ENCODE results near the gene RERE. TPM values are rescaled to one million over a fixed set of nuclear protein-coding genes. Genes with fewer than 3 reads are reported as not detected.

The RERE gene
- total RNA-seq, 1 experiment from 2014 or later = 217 TPM

DNA sequence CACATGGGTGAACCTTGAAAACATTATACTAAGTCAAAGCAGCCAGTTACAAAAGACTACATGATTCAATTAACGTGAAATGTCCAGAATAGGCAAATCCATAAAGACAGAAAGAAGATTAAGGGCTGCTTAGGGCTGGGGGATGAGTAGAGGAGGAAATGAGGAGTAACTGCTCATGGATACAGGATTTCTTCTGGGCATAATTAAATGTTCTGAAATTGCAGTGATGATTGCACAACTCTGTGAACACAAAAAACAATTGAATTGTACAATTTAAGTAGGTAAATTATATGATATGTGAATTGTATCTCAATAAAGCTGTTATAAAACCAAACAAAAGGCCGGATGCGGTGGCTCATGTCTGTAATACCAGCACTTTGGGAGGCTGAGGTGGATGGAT lies 52.2 kb downstream of the RERE start:
- Histone ChIP-seq H3K27me3 (ENCODE audit: control insufficient read depth, insufficient read depth, low read length) (no peaks in the 10 kb centered on the region), H3K36me3 (ENCODE audit: control insufficient read depth, insufficient read depth, low read length) (no peaks in the 10 kb centered on the region), H3K27ac (ENCODE audit: low read length) (no peak overlapping the region), H3K4me3 (ENCODE audit: low read depth in 2 of 2, low read length in 2 of 2) (no peak overlapping the region), H3K4me1 (ENCODE audit: control insufficient read depth, insufficient read depth, low read length) (peaks cover 5% of the 10 kb centered on the region; the same call in 1 of the 2 replicates), H3K9me3 (ENCODE audit: control insufficient read depth, insufficient read depth, low read depth, low read length) (no peaks in the 10 kb centered on the region)
- no TSS peak for BruUV-seq (replicated peaks)
- no peak for DNase-seq (ENCODE audit: low read depth, low spot score)
- POLR2A ChIA-PET = interaction anchor here (0.6 kb wide), 1 partner anchor 112 kb away, joined by 12 read pairs; no protein-coding TSS in a partner anchor
- ATAC-seq = no peak
- CTCF ChIA-PET = no interaction called here
- in situ Hi-C loops (cut with HindIII; ENCODE audit: low pct_unique_long_range_greater_than_20kb, low sequenced_read_pairs) (no loop called here), intact Hi-C loops (cut with micrococcal nuclease; ENCODE audit: unreplicated experiment) (no loop called here)
- TF ChIP-seq TCF7L2 (IDR thresholded peaks at IDR 0.05; ENCODE audit: low read depth, low read length) (no peak), POLR2AphosphoS5 (IDR thresholded peaks at IDR 0.05; ENCODE audit: low read depth, low read length) (no peak), SIN3A (IDR thresholded peaks at IDR 0.05; ENCODE audit: borderline replicate concordance, insufficient read depth, low read depth, low read length) (no peak)

DNA sequence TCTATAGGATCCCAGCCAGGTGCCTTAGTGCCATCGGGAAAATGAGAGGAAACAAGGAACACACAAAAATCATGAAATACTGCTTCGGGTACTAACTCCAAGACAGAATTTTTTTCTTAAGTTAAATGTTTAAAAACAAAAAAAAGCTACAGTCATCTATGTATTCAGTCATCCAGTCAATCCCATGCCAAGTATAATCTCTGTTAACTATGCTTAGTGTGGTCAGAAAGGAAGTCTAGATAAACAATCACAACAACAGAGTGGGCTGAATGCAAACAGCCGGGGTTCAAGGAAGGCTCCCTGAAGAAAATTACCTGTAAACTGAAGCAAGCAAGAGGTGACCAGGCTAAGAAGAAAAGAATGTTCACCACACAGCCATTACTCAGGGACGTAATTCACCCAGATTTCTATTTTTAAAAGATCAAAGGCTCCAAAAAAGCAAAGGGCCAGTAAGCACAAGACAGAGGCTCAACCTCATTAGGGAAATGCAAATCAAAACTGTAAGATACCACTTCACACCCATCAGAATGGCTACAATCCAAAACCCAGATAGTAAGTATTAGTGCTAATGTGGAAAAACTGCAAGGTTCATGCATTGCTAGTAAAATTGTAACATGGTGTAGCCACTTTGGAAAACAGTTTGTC lies 53.0 kb downstream of the RERE start:
- no peaks in the 10 kb centered on the region for H3K27me3 ChIP-seq (ENCODE audit: control insufficient read depth, insufficient read depth, low read length)
- H3K27ac ChIP-seq (ENCODE audit: low read length) = no peak overlapping the region
- no peak for ATAC-seq
- no peaks in the 10 kb centered on the region for H3K9me3 ChIP-seq (ENCODE audit: control insufficient read depth, insufficient read depth, low read depth, low read length)
- in situ Hi-C loops (cut with HindIII; ENCODE audit: low pct_unique_long_range_greater_than_20kb, low sequenced_read_pairs) (no loop called here), intact Hi-C loops (cut with micrococcal nuclease; ENCODE audit: unreplicated experiment) (no loop called here)
- ChIA-PET CTCF (no interaction called here), POLR2A (no interaction called here)
- peaks cover 5% of the 10 kb centered on the region; the same call in 1 of the 2 replicates for H3K4me1 ChIP-seq (ENCODE audit: control insufficient read depth, insufficient read depth, low read length)
- DNase-seq (ENCODE audit: low read depth, low spot score) = no peak
- H3K4me3 ChIP-seq (ENCODE audit: low read depth in 2 of 2, low read length in 2 of 2) = no peak overlapping the region
- no peaks in the 10 kb centered on the region for H3K36me3 ChIP-seq (ENCODE audit: control insufficient read depth, insufficient read depth, low read length)
- TF ChIP-seq TCF7L2 (IDR thresholded peaks at IDR 0.05; ENCODE audit: low read depth, low read length) (0 out of 2 replicates have a peak, but pooled peaks have one; percentile 40), SIN3A (IDR thresholded peaks at IDR 0.05; ENCODE audit: borderline replicate concordance, insufficient read depth, low read depth, low read length) (no peak)
- BruUV-seq (replicated peaks) = no TSS peak

DNA sequence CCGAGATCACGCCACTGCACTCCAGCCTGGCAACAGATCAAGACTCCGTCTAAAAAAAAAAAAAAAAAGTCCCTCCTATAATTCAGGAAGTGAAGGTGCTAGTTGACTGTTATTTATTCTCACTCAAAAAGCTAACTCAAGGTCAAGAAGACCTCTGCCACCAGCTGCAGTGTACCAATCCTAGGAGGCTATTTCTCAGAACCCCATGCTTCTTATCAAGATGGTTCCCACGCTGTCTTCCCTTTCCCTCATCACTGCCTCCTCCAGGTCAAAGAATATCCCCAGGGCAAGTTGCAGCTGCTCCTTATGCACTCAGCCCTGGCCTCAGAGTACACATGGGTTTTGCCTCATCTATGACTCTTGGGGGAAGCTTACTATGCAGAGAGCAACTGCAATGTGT lies 53.6 kb downstream of the RERE start:
- CTCF ChIA-PET = no interaction called here
- POLR2A ChIA-PET = no interaction called here
- no peaks in the 10 kb centered on the region for H3K9me3 ChIP-seq (ENCODE audit: control insufficient read depth, insufficient read depth, low read depth, low read length)
- no peaks in the 10 kb centered on the region for H3K27me3 ChIP-seq (ENCODE audit: control insufficient read depth, insufficient read depth, low read length)
- intact Hi-C loops (cut with micrococcal nuclease; ENCODE audit: unreplicated experiment) = no loop called here
- no peak for DNase-seq (ENCODE audit: low read depth, low spot score)
- no peak for TF ChIP-seq SIN3A (IDR thresholded peaks at IDR 0.05; ENCODE audit: borderline replicate concordance, insufficient read depth, low read depth, low read length)
- TF ChIP-seq TCF7L2 (IDR thresholded peaks at IDR 0.05; ENCODE audit: low read depth, low read length) = no peak
- TF ChIP-seq, protein P1, sequence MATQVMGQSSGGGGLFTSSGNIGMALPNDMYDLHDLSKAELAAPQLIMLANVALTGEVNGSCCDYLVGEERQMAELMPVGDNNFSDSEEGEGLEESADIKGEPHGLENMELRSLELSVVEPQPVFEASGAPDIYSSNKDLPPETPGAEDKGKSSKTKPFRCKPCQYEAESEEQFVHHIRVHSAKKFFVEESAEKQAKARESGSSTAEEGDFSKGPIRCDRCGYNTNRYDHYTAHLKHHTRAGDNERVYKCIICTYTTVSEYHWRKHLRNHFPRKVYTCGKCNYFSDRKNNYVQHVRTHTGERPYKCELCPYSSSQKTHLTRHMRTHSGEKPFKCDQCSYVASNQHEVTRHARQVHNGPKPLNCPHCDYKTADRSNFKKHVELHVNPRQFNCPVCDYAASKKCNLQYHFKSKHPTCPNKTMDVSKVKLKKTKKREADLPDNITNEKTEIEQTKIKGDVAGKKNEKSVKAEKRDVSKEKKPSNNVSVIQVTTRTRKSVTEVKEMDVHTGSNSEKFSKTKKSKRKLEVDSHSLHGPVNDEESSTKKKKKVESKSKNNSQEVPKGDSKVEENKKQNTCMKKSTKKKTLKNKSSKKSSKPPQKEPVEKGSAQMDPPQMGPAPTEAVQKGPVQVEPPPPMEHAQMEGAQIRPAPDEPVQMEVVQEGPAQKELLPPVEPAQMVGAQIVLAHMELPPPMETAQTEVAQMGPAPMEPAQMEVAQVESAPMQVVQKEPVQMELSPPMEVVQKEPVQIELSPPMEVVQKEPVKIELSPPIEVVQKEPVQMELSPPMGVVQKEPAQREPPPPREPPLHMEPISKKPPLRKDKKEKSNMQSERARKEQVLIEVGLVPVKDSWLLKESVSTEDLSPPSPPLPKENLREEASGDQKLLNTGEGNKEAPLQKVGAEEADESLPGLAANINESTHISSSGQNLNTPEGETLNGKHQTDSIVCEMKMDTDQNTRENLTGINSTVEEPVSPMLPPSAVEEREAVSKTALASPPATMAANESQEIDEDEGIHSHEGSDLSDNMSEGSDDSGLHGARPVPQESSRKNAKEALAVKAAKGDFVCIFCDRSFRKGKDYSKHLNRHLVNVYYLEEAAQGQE (IDR thresholded peaks at IDR 0.05; ENCODE audit: insufficient read depth in 1 of 2, low read depth in 2 of 2, low read length in 1 of 2) = no peak
- TF ChIP-seq, protein P2, sequence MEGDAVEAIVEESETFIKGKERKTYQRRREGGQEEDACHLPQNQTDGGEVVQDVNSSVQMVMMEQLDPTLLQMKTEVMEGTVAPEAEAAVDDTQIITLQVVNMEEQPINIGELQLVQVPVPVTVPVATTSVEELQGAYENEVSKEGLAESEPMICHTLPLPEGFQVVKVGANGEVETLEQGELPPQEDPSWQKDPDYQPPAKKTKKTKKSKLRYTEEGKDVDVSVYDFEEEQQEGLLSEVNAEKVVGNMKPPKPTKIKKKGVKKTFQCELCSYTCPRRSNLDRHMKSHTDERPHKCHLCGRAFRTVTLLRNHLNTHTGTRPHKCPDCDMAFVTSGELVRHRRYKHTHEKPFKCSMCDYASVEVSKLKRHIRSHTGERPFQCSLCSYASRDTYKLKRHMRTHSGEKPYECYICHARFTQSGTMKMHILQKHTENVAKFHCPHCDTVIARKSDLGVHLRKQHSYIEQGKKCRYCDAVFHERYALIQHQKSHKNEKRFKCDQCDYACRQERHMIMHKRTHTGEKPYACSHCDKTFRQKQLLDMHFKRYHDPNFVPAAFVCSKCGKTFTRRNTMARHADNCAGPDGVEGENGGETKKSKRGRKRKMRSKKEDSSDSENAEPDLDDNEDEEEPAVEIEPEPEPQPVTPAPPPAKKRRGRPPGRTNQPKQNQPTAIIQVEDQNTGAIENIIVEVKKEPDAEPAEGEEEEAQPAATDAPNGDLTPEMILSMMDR (IDR thresholded peaks at IDR 0.05) = no peak
- no peak for TF ChIP-seq POLR2AphosphoS5 (IDR thresholded peaks at IDR 0.05; ENCODE audit: low read depth, low read length)
- in situ Hi-C loops (cut with HindIII; ENCODE audit: low pct_unique_long_range_greater_than_20kb, low sequenced_read_pairs) = no loop called here
- no peaks in the 10 kb centered on the region for H3K36me3 ChIP-seq (ENCODE audit: control insufficient read depth, insufficient read depth, low read length)
- BruUV-seq (replicated peaks) = no TSS peak
- no peak overlapping the region for H3K4me3 ChIP-seq (ENCODE audit: low read depth in 2 of 2, low read length in 2 of 2)
- no peak overlapping the region for H3K27ac ChIP-seq (ENCODE audit: low read length)
- ATAC-seq = no peak
- peaks cover 5% of the 10 kb centered on the region; the same call in 1 of the 2 replicates for H3K4me1 ChIP-seq (ENCODE audit: control insufficient read depth, insufficient read depth, low read length)

Data from Panc1 (cell line).